GM12878 (cell line): ENCODE data around the gene WNK2. TPM values are rescaled to one million over a fixed set of nuclear protein-coding genes. Genes with fewer than 3 reads are reported as not detected.

Experiments used
- ATAC-seq: fragments of 200-7000 bp; cut with Tn5 transposase; 3 replicates; pipeline ENCODE4 v1.9.1; 2020; ENCODE audit warnings: mild to moderate bottlenecking, moderate library complexity
- BruUV-seq: library from RNA; stranded (reverse); fragments of 400-500 nt; replicated peaks from 2 replicates; lab custom pipeline; 2021; lab: Mats Ljungman, UMichigan
- CTCF ChIA-PET: fragments of 300-600 bp; sonication (Branson Sonifier 250); formaldehyde crosslinking; extraction: SDS; loops from one replicate; lab custom pipeline; 2021; ENCODE audit warnings: inconsistent platforms; lab: Yijun Ruan, JAX
- POLR2A ChIA-PET: fragments of 350-600 bp; formaldehyde crosslinking; extraction: SDS; loops from one replicate; lab custom pipeline; 2021; ENCODE audit warnings: inconsistent platforms; lab: Charles Lee
- RAD21 ChIA-PET: fragments of 300-600 bp; sonication (Branson Sonifier 250); formaldehyde crosslinking; loops from one replicate; lab custom pipeline; 2023; ENCODE audit warnings: antibody characterized with exemption; ENCODE audit not compliant: unreplicated experiment; lab: Charles Lee
- SMC1A ChIA-PET: fragments of 300-600 bp; sonication (Branson Sonifier 250); formaldehyde crosslinking; loops from one replicate; lab custom pipeline; 2023; ENCODE audit not compliant: unreplicated experiment, uncharacterized antibody; lab: Charles Lee
- DNase-seq: peaks from one replicate; pipeline ENCODE4 v3.0.0-alpha.2; 2011; ENCODE audit warnings: low read depth, low spot score
- FAIRE-seq: peaks from 3 replicates; lab custom pipeline; 2011; peaks lifted over from hg19 to GRCh38; lab: Jason Lieb, UNC
- H2AFZ ChIP-seq: 2 replicates; pipeline ENCODE4 v1.6.0; 2011; ENCODE audit warnings: low read depth, low read length, control low read depth; ENCODE audit not compliant: control insufficient read depth
- H3K27ac ChIP-seq: 2 replicates; pipeline ENCODE4 v1.5.1; 2011; ENCODE audit warnings: control low read depth; ENCODE audit not compliant: control insufficient read depth, insufficient read depth
- H3K27me3 ChIP-seq, 2 experiments: replicated peaks in 1 of 2; 2 replicates each; pipeline versions ENCODE4 v1.6.0 to v1.6.1; 2011; ENCODE audit warnings: low read length in 1 of 2; ENCODE audit not compliant: control insufficient read depth in 2 of 2, insufficient read depth in 2 of 2
- H3K36me3 ChIP-seq, 2 experiments: 2 replicates each; pipeline ENCODE4 v1.5.1; 2011; ENCODE audit warnings: low read length in 1 of 2; ENCODE audit not compliant: control insufficient read depth in 2 of 2, insufficient read depth in 2 of 2
- H3K4me1 ChIP-seq: 2 replicates; pipeline ENCODE4 v1.6.1; 2011; ENCODE audit warnings: mild to moderate bottlenecking, low read length, moderate library complexity, mixed read lengths; ENCODE audit not compliant: control insufficient read depth, insufficient read depth
- H3K4me2 ChIP-seq: 2 replicates; pipeline ENCODE4 v1.6.0; 2011; ENCODE audit warnings: control low read depth; ENCODE audit not compliant: control insufficient read depth, insufficient read depth
- H3K4me3 ChIP-seq: fragments of 200-600 bp; sonication (generic); 2 replicates; pipeline ENCODE4 v1.5.1; 2016
- H3K79me2 ChIP-seq: 2 replicates; pipeline ENCODE4 v1.6.0; 2011; ENCODE audit warnings: low read length; ENCODE audit not compliant: control insufficient read depth, insufficient read depth
- H3K9ac ChIP-seq: 2 replicates; pipeline ENCODE4 v1.8.0; 2011; ENCODE audit warnings: low read length, control low read depth, mixed read lengths; ENCODE audit not compliant: control insufficient read depth, insufficient read depth
- H3K9me3 ChIP-seq: replicated peaks from 3 replicates; pipeline ENCODE4 v1.5.1; 2011; ENCODE audit warnings: mild to moderate bottlenecking, low read length; ENCODE audit not compliant: control insufficient read depth, insufficient read depth
- H4K20me1 ChIP-seq: 2 replicates; pipeline ENCODE4 v1.6.0; 2011; ENCODE audit not compliant: control insufficient read depth, insufficient read depth
- BCL11A ChIP-seq: IDR thresholded peaks from 2 replicates; pipeline ENCODE4 v1.6.1; 2011; ENCODE audit warnings: low read depth, low read length
- BCLAF1 ChIP-seq: fragments of 450-650 bp; IDR thresholded peaks from 2 replicates; pipeline ENCODE4 v1.6.1; 2017; ENCODE audit warnings: antibody characterized with exemption, mild to moderate bottlenecking, moderate library complexity
- MAX ChIP-seq: IDR thresholded peaks from 2 replicates; pipeline ENCODE4 v1.6.1; 2012; ENCODE audit warnings: low read depth, low read length, improper control_type of control experiment
- MXI1 ChIP-seq: fragments of 150-350 bp; IDR thresholded peaks from 2 replicates; pipeline ENCODE4 v1.6.1; 2011; ENCODE audit warnings: low read depth, mild to moderate bottlenecking, inconsistent platforms, low read length, improper control_type of control experiment
- MYB ChIP-seq: fragments of 150-350 bp; IDR thresholded peaks from 2 replicates; pipeline ENCODE4 v1.6.1; 2014; ENCODE audit warnings: mild to moderate bottlenecking, low read depth, low read length, borderline replicate concordance
- MYC ChIP-seq: IDR thresholded peaks from 2 replicates; pipeline ENCODE4 v1.6.1; 2011; ENCODE audit warnings: mild to moderate bottlenecking, low read length, moderate library complexity, inconsistent platforms; ENCODE audit not compliant: insufficient read depth, insufficient replicate concordance, insufficient read length, severe bottlenecking
- RB1 ChIP-seq: fragments of 450-650 bp; formaldehyde crosslinking; IDR thresholded peaks from 2 replicates; pipeline ENCODE4 v1.6.1; 2017; ENCODE audit warnings: mild to moderate bottlenecking, borderline replicate concordance
- USF1 ChIP-seq: IDR thresholded peaks from 2 replicates; pipeline ENCODE4 v1.6.1; 2011; ENCODE audit warnings: borderline replicate concordance, low read depth, mild to moderate bottlenecking, moderate library complexity, mixed read lengths, low read length; ENCODE audit not compliant: insufficient read depth; ENCODE audit errors: extremely low read length
- USF2 ChIP-seq: IDR thresholded peaks from 2 replicates; pipeline ENCODE4 v1.6.1; 2011; ENCODE audit warnings: low read depth, low read length, improper control_type of control experiment, borderline replicate concordance
- WRNIP1 ChIP-seq: IDR thresholded peaks from 2 replicates; pipeline ENCODE4 v1.6.1; 2011; ENCODE audit warnings: low read depth, low read length, improper control_type of control experiment, borderline replicate concordance
- ZBTB40 ChIP-seq: fragments of 450-650 bp; IDR thresholded peaks from 2 replicates; pipeline ENCODE4 v1.6.1; 2016; ENCODE audit warnings: mild to moderate bottlenecking, moderate library complexity, borderline replicate concordance
- ZNF207 ChIP-seq: fragments of 450-650 bp; IDR thresholded peaks from 2 replicates; pipeline ENCODE4 v1.6.1; 2014; ENCODE audit warnings: antibody characterized with exemption, mild to moderate bottlenecking, borderline replicate concordance
- ZNF622 ChIP-seq: fragments of 450-650 bp; IDR thresholded peaks from 2 replicates; pipeline ENCODE4 v1.6.1; 2017; ENCODE audit warnings: mild to moderate bottlenecking, inconsistent platforms
- WGBS: methylation state at CpG from one replicate; pipeline ENCODE4 v1.1.6; 2016; ENCODE audit warnings: low lambda C conversion rate; ENCODE audit not compliant: insufficient replicate concordance, insufficient coverage; ENCODE audit errors: missing lambda C conversion rate; 5-methylcytosine and 5-hydroxymethylcytosine counted together
- in situ Hi-C: fragments of 300-500 bp; cut with MboI; formaldehyde crosslinking; loops from 9 replicates; pipeline ENCODE4 v1.14.3; 2018; ENCODE audit warnings: mixed read lengths
- intact Hi-C: fragments of 100-400 bp; cut with micrococcal nuclease; formaldehyde crosslinking; loops from one replicate; pipeline ENCODE4 v1.14.2; 2022; ENCODE audit not compliant: unreplicated experiment
- polyA plus RNA-seq, 11 experiments: library from polyadenylated mRNA; depleted of rRNA in 4 of 11; unstranded in 6 of 11; stranded (reverse) in 5 of 11; fragments of >200 nt; fragmentation: Nextera tagmentation in 4 of 11; fragmentation: Illumina TruSeq in 1 of 11; extraction: Ambion mirVana in 4 of 11; extraction: Trizol in 1 of 11; gene quantifications; 1 replicate in 1 of 11; 2 replicates in 10 of 11; pipeline versions ENCODE4 v1.2.1 to v1.2.3, GENCODE V29; 2011 to 2016; ENCODE audit warnings: inconsistent platforms in 2 of 11, missing spikeins in 2 of 11, low read depth in 1 of 11
- total RNA-seq, 4 experiments: library from RNA; depleted of rRNA in 3 of 4; stranded (reverse); fragments of >200 nt in 3 of 4; fragmentation: Illumina TruSeq in 1 of 4; extraction: Trizol in 1 of 4; gene quantifications; 2 replicates each; pipeline versions ENCODE4 v1.2.1 to v1.2.3, GENCODE V29; 2013 to 2021

Gene WNK2
- total and polyA plus RNA-seq, 10 of the 15 experiments (the other 5 are each of a cell fraction or from before 2014, with no cell fraction given), result 0.15 TPM; not detected in 9

GRCh38 chr9:93305497-93306020 is 121.6 kb downstream of the WNK2 start:
- FAIRE-seq (no peak), DNase-seq (no peak), ATAC-seq (no peak)
- Histone ChIP-seq H3K27ac (no peak overlapping the region), H3K4me1 (no peaks in the 10 kb centered on the region), H3K4me2 (no peak overlapping the region), H2AFZ (no peak overlapping the region), H3K79me2 (no peaks in the 10 kb centered on the region), H3K36me3 (no peaks in the 10 kb centered on the region), H3K9ac (no peak overlapping the region), H3K27me3 (no peaks in the 10 kb centered on the region), H3K4me3 (no peak overlapping the region), H3K9me3 (no peaks in the 10 kb centered on the region), H4K20me1 (no peaks in the 10 kb centered on the region)
- SMC1A ChIA-PET, result no interaction called here
- intact Hi-C loops, result no loop called here
- POLR2A ChIA-PET, result no interaction called here
- BruUV-seq, result no TSS peak
- 50% methylated on average over 15 of the region's 15 CpGs for WGBS
- CTCF ChIA-PET, result interaction anchor here (0.6 to 2.1 kb wide), 3 partner anchors 197 to 923 kb away, joined by 3 to 5 read pairs (median 5); no protein-coding TSS in a partner anchor
- RAD21 ChIA-PET, result interaction anchor here (0.8 kb wide), 1 partner anchor 195 kb away, joined by 3 read pairs; no protein-coding TSS in a partner anchor
- in situ Hi-C loops, result loop anchor here (10.0 kb wide), 1 partner anchor 351 kb away; no protein-coding TSS in a partner anchor
- no peak for TF ChIP-seq BCLAF1
- no peak for TF ChIP-seq ZBTB40
- no peak for TF ChIP-seq MYC
- no peak for TF ChIP-seq USF2
- TF ChIP-seq MAX, result no peak
- no peak for TF ChIP-seq ZNF622
- no peak for TF ChIP-seq BCL11A
- TF ChIP-seq USF1, result no peak
- TF ChIP-seq ZNF207, result no peak
- TF ChIP-seq RB1, result no peak
- no peak for TF ChIP-seq MXI1
- TF ChIP-seq MYB, result no peak
- no peak for TF ChIP-seq WRNIP1
